ENCODE data around the gene ZFAND3. TPM values are rescaled to one million over a fixed set of nuclear protein-coding genes. Genes with fewer than 3 reads are reported as not detected.

Gene ZFAND3
- total and polyA plus RNA-seq, 2 donors (not counting 3 experiments of a cell fraction or from before 2014, with no cell fraction given) = 15.4 to 54.2 TPM

DNA sequence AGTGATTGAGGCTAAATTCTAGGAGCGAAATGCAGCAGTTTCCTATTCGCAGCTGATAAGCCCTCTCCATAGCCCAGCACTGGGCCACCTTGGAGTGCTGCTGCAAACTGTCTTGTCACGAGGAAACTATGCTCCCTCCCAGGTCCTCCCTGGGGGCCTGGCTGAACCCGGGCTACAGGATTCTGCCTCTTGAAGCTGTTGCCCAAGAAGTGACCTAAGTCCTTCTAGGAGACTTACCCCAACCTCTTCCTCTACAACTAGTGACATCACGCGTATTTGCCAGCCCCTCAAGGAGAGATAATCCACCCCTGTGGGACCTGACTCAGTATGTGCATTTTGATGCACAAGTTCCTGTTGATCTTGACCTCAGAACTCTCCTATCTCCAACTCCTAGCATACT lies 26.5 kb upstream of the ZFAND3 start:
- Histone ChIP-seq H3K79me2 (ENCODE audit: control insufficient read depth, insufficient read depth, low read length) (no peaks in the 10 kb centered on the region), H3K27me3 (ENCODE audit: control insufficient read depth in 2 of 2, insufficient read depth in 2 of 2, low read length in 2 of 2) (peaks cover 0 to 2% of the 10 kb centered on the region in 2 experiments), H3K27ac (ENCODE audit: insufficient read depth, low read depth, low read length) (no peak overlapping the region), H3K4me1 (ENCODE audit: control insufficient read depth, extremely low read depth, insufficient read depth, low read length) (peaks cover 5% of the 10 kb centered on the region), H2AFZ (ENCODE audit: low read depth, low read length) (no peak overlapping the region), H3K4me3 (replicated peaks in 1 of 3; ENCODE audit: insufficient read depth in 1 of 3, low read depth in 1 of 3, low read length in 3 of 3) (no peak overlapping the region), H4K20me1 (replicated peaks; ENCODE audit: control insufficient read depth, extremely low read depth, insufficient read depth, low read length) (no peaks in the 10 kb centered on the region), H3K36me3 (ENCODE audit: control insufficient read depth in 2 of 2, extremely low read depth in 1 of 2, insufficient read depth in 2 of 2, low read length in 2 of 2) (no peaks in the 10 kb centered on the region), H3K9ac (replicated peaks; ENCODE audit: extremely low read depth, insufficient read depth, low read length) (no peak overlapping the region), H3K9me3 (replicated peaks; ENCODE audit: control insufficient read depth, insufficient read depth, low read length) (no peaks in the 10 kb centered on the region), H3K9me1 (replicated peaks; ENCODE audit: control insufficient read depth, extremely low read depth, insufficient read depth, low read length) (no peaks in the 10 kb centered on the region), H3K4me2 (ENCODE audit: insufficient read depth, low read length) (no peak overlapping the region)
- FAIRE-seq = no peak
- TF ChIP-seq FOS (IDR thresholded peaks at IDR 0.05; ENCODE audit: borderline replicate concordance, insufficient read depth, low read length) (no peak), MYC (IDR thresholded peaks at IDR 0.05; ENCODE audit: low read depth, low read length) (no peak), JUN (IDR thresholded peaks at IDR 0.05; ENCODE audit: borderline replicate concordance, insufficient read depth, insufficient read length, low read depth) (no peak), GATA2 (IDR thresholded peaks at IDR 0.05; ENCODE audit: insufficient read depth, insufficient read length, low read depth, low read length) (no peak), POLR2AphosphoS5 (IDR thresholded peaks at IDR 0.05; ENCODE audit: insufficient read depth, low read depth, low read length) (no peak), POLR2A (IDR thresholded peaks at IDR 0.05; ENCODE audit: low read depth, low read length) (no peak)
- TF ChIP-seq, protein P1, sequence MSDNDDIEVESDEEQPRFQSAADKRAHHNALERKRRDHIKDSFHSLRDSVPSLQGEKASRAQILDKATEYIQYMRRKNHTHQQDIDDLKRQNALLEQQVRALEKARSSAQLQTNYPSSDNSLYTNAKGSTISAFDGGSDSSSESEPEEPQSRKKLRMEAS (IDR thresholded peaks at IDR 0.05; ENCODE audit: insufficient read depth, insufficient read length) = no peak
- TF ChIP-seq, protein P2, sequence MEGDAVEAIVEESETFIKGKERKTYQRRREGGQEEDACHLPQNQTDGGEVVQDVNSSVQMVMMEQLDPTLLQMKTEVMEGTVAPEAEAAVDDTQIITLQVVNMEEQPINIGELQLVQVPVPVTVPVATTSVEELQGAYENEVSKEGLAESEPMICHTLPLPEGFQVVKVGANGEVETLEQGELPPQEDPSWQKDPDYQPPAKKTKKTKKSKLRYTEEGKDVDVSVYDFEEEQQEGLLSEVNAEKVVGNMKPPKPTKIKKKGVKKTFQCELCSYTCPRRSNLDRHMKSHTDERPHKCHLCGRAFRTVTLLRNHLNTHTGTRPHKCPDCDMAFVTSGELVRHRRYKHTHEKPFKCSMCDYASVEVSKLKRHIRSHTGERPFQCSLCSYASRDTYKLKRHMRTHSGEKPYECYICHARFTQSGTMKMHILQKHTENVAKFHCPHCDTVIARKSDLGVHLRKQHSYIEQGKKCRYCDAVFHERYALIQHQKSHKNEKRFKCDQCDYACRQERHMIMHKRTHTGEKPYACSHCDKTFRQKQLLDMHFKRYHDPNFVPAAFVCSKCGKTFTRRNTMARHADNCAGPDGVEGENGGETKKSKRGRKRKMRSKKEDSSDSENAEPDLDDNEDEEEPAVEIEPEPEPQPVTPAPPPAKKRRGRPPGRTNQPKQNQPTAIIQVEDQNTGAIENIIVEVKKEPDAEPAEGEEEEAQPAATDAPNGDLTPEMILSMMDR (IDR thresholded peaks at IDR 0.05; ENCODE audit: extremely low read depth in 1 of 2, insufficient read depth in 1 of 2, low read depth in 1 of 2, low read length in 2 of 2) = no peak
- dilution Hi-C loops (cut with MboI; ENCODE audit: extremely low pct_ligation_motif_present, low sequenced_read_pairs) (no loop called here), intact Hi-C loops (cut with micrococcal nuclease) (loop anchor here (5.0 to 10.0 kb wide), 2 partner anchors 362 to 779 kb away; no protein-coding TSS in a partner anchor)
- POLR2A ChIA-PET = no interaction called here
- CTCF ChIA-PET = interaction anchor here (0.9 to 1.7 kb wide), 3 partner anchors 66 to 701 kb away, joined by 3 to 6 read pairs (median 4); no protein-coding TSS in a partner anchor
- DNase-seq (ENCODE audit: low read depth, low spot score) = no peak
- no TSS peak for BruUV-seq (replicated peaks)
